Mononuclear cell (primary cell): ENCODE results near the gene SIAH1. TPM values are rescaled to one million over a fixed set of nuclear protein-coding genes. Genes with fewer than 3 reads are reported as not detected.

Experiments
- total RNA-seq: library from RNA; depleted of rRNA; stranded (reverse); fragments of >200 nt; gene quantifications from one replicate; pipeline ENCODE4 v1.2.3, GENCODE V29; 2012

SIAH1 gene
- total RNA-seq, 1 donor = 67.7 TPM

Other genes with a start within 250 kb of the SIAH1 start
- not detected for gene ABCC12, start 229.4 kb downstream of the SIAH1 start, total RNA-seq
- gene LONP2, start 141.1 kb downstream of the SIAH1 start, total RNA-seq = 49.2 TPM
- gene ABCC11, start 137.9 kb downstream of the SIAH1 start, total RNA-seq = 0.52 TPM
- 121 TPM for gene N4BP1, start 224.8 kb upstream of the SIAH1 start, total RNA-seq